Kidney (tissue), 14 donors: ENCODE results near the gene AGPAT3. TPM values are rescaled to one million over a fixed set of nuclear protein-coding genes. Genes with fewer than 3 reads are reported as not detected.

Experiments
- DNase-seq, 5 donors: peaks; one replicate each; pipeline ENCODE4 v3.0.0-alpha.2; 2013 to 2020
- FAIRE-seq: peaks from 2 replicates; lab custom pipeline; 2012; peaks lifted over from hg19 to GRCh38; lab: Jason Lieb, UNC
- H3K27ac ChIP-seq, 2 donors: one replicate each; pipeline ENCODE4 v1.7.0; 2013; ENCODE audit warnings: low read depth in 2 of 2, low read length in 2 of 2, inconsistent platforms in 1 of 2
- H3K27me3 ChIP-seq: one replicate; pipeline ENCODE4 v1.7.1; 2013; ENCODE audit warnings: low read length, inconsistent platforms; ENCODE audit not compliant: control insufficient read depth, insufficient read depth
- H3K36me3 ChIP-seq, 3 donors: one replicate each; pipeline versions ENCODE4 v1.7.0 to v1.7.1; 2013; ENCODE audit warnings: low read length in 3 of 3, control low read depth in 1 of 3, inconsistent platforms in 1 of 3; ENCODE audit not compliant: insufficient read depth in 3 of 3, control insufficient read depth in 2 of 3
- H3K4me1 ChIP-seq, 3 donors: one replicate each; pipeline versions ENCODE4 v1.7.0 to v1.7.1; 2013; ENCODE audit warnings: low read length in 3 of 3, inconsistent platforms in 1 of 3, low read depth in 1 of 3; ENCODE audit not compliant: control insufficient read depth in 2 of 3, insufficient read depth in 2 of 3
- H3K4me3 ChIP-seq, 3 donors: one replicate each; pipeline versions ENCODE4 v1.7.0 to v1.8.1; 2013; ENCODE audit warnings: low read length in 3 of 3, control low read depth in 1 of 3, inconsistent platforms in 1 of 3
- H3K9ac ChIP-seq, 3 donors: one replicate each; pipeline versions ENCODE4 v1.7.0 to v1.7.1; 2013; ENCODE audit warnings: low read length in 3 of 3, control low read depth in 1 of 3, inconsistent platforms in 1 of 3
- H3K9me3 ChIP-seq, 3 donors: one replicate each; pipeline versions ENCODE4 v1.7.0 to v1.7.1; 2013; ENCODE audit warnings: low read length in 3 of 3, control low read depth in 1 of 3, inconsistent platforms in 1 of 3; ENCODE audit not compliant: control insufficient read depth in 2 of 3, insufficient read depth in 1 of 3
- CTCF ChIP-seq: IDR thresholded peaks from 3 replicates; pipeline ENCODE4 v1.5.1; 2012; ENCODE audit warnings: mild to moderate bottlenecking, moderate library complexity, borderline replicate concordance; ENCODE audit not compliant: insufficient read depth; ENCODE audit errors: extremely low read depth
- intact Hi-C: fragments of 100-400 bp; cut with DNase I; formaldehyde crosslinking; loops from one replicate; pipeline ENCODE4 v1.11.1; 2022
- polyA plus RNA-seq: library from polyadenylated mRNA; stranded (reverse); fragments of 350-450 nt; fragmentation: Illumina TruSeq; extraction: RNeasy Lipid Tissue Mini Kit (QIAGEN cat#74804); gene quantifications from one replicate; pipeline ENCODE4 v1.2.3, GENCODE V29; 2014; ENCODE audit warnings: low read depth, low replicate concordance; ENCODE audit not compliant: insufficient read depth
- total RNA-seq: library from RNA; stranded (reverse); fragmentation: NEBNext Ultra II Directional; extraction: Animal tissue kit (Norgen Biotek cat#: 25700); gene quantifications from one replicate; pipeline ENCODE4 v1.2.1, GENCODE V29; 2021
- donor health status: control.
- donor health status: control.
- donor health status: control.
- donor health status: control.
- donor health status: control.
- donor health status: DM: yes; HTN: yes; CAD: no.
- donor health status: Normal renal cell carcinoma (clear cell type).

The AGPAT3 gene
- total and polyA plus RNA-seq, 2 donors from 2014 or later = 40.3 to 86.2 TPM

GRCh38 chr21:43877936-43878575, 13.0 kb downstream of the AGPAT3 start:
- no peak overlapping the region for H3K27ac ChIP-seq
- H3K9ac ChIP-seq = no peak overlapping the region
- no peaks in the 10 kb centered on the region for H3K9me3 ChIP-seq
- H3K27me3 ChIP-seq = no peaks in the 10 kb centered on the region
- peaks cover 0 to 12% (median 4%) of the 10 kb centered on the region in 3 donors for H3K4me1 ChIP-seq
- no peak for TF ChIP-seq CTCF
- intact Hi-C loops = no loop called here
- FAIRE-seq = no peak
- no peak overlapping the region for H3K4me3 ChIP-seq
- no peak for DNase-seq
- peaks cover 0 to 3% (median 0%) of the 10 kb centered on the region in 3 donors for H3K36me3 ChIP-seq

GRCh38 chr21:43879348-43880110, 14.5 kb downstream of the AGPAT3 start:
- Histone ChIP-seq H3K4me1 (peaks cover 0 to 16% (median 4%) of the 10 kb centered on the region in 3 donors), H3K4me3 (no peak overlapping the region), H3K9me3 (no peaks in the 10 kb centered on the region), H3K36me3 (peaks cover 0 to 3% (median 0%) of the 10 kb centered on the region in 3 donors), H3K27me3 (no peaks in the 10 kb centered on the region), H3K9ac (no peak overlapping the region), H3K27ac (no peak overlapping the region)
- intact Hi-C loops = no loop called here
- TF ChIP-seq CTCF = no peak
- DNase-seq (no peak), FAIRE-seq (no peak)

GRCh38 chr21:43880111-43880985, 15.3 kb downstream of the AGPAT3 start:
- TF ChIP-seq CTCF = no peak
- H3K27ac ChIP-seq = no peak overlapping the region
- H3K9ac ChIP-seq = no peak overlapping the region
- FAIRE-seq = no peak
- no peaks in the 10 kb centered on the region for H3K27me3 ChIP-seq
- H3K4me1 ChIP-seq = peaks cover 0 to 18% (median 4%) of the 10 kb centered on the region in 3 donors
- H3K9me3 ChIP-seq = no peaks in the 10 kb centered on the region
- DNase-seq = no peak
- intact Hi-C loops = no loop called here
- H3K4me3 ChIP-seq = no peak overlapping the region
- peaks cover 0 to 3% (median 0%) of the 10 kb centered on the region in 3 donors for H3K36me3 ChIP-seq
